ENCODE data around the gene NAMPT.

The NAMPT gene

DNA sequence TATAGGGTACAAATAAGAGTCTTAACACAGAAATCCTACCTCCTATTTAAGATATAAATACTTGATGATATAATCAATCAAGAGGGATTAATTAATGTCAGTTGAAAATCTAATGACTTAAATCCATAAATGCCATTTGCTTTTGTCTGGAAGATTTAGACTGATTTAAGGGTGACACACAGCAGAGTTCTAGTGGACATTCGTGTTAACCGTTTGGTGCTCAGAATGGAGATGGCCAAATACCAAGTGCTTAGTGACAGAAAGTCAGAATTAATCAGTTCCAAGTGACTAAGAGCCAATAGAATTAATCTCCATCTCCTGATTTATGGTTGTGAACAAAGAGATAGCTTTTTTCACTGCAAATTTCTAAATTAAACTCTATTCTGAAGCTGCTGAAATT, 36.2 kb downstream of the NAMPT start:
- Histone ChIP-seq H3K27me3 (ENCODE audit: control insufficient read depth, low read length) (no peaks in the 10 kb centered on the region), H3K4me1 (ENCODE audit: control insufficient read depth, low read length) (no peaks in the 10 kb centered on the region), H3K4me3 (ENCODE audit: low read length) (no peak overlapping the region), H3F3A (ENCODE audit: control insufficient read depth, insufficient read depth) (peaks cover 4% of the 10 kb centered on the region; the same call in 1 of the 2 replicates), H3K9me3 (ENCODE audit: control insufficient read depth, insufficient read depth, low read length) (no peaks in the 10 kb centered on the region), H3K27ac (ENCODE audit: low read depth, low read length) (no peak overlapping the region), H4K20me1 (ENCODE audit: control insufficient read depth, insufficient read depth, low read depth, low read length) (no peaks in the 10 kb centered on the region), H3K9me2 (replicated peaks; ENCODE audit: control insufficient read depth, low read length) (no peaks in the 10 kb centered on the region), H3K4me2 (ENCODE audit: low read length) (no peak overlapping the region), H3K79me2 (ENCODE audit: control insufficient read depth, low read length) (no peaks in the 10 kb centered on the region), H3K36me3 (ENCODE audit: control insufficient read depth, low read length) (peaks cover 55% of the 10 kb centered on the region)
- TF ChIP-seq, protein P1, sequence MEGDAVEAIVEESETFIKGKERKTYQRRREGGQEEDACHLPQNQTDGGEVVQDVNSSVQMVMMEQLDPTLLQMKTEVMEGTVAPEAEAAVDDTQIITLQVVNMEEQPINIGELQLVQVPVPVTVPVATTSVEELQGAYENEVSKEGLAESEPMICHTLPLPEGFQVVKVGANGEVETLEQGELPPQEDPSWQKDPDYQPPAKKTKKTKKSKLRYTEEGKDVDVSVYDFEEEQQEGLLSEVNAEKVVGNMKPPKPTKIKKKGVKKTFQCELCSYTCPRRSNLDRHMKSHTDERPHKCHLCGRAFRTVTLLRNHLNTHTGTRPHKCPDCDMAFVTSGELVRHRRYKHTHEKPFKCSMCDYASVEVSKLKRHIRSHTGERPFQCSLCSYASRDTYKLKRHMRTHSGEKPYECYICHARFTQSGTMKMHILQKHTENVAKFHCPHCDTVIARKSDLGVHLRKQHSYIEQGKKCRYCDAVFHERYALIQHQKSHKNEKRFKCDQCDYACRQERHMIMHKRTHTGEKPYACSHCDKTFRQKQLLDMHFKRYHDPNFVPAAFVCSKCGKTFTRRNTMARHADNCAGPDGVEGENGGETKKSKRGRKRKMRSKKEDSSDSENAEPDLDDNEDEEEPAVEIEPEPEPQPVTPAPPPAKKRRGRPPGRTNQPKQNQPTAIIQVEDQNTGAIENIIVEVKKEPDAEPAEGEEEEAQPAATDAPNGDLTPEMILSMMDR (IDR thresholded peaks at IDR 0.05; ENCODE audit: low read depth, low read length, poor library complexity, severe bottlenecking) = no peak
- TF ChIP-seq EZH2phosphoT487 (IDR thresholded peaks at IDR 0.05; ENCODE audit: borderline replicate concordance, low read length) = no peak

DNA sequence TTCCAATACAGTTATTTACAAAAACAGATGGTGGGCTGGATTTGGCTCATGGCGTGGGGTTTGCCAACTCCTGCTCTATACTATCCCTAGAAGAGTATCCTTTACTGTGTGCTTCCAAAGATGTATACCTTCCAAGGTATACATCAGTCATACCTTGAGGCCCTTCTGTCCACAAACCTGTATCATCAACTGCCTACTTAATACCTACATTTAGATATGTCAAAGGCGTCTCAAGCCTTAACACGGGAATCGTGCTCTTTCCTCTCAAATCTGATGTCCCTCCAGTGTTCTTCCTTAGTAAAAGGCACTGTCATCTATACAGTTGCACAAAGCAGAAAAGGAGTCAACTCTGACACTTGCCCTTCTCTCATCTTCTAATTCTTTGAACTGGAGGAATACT, 36.9 kb downstream of the NAMPT start:
- Histone ChIP-seq H3K9me2 (replicated peaks; ENCODE audit: control insufficient read depth, low read length) (no peaks in the 10 kb centered on the region), H3K9me3 (ENCODE audit: control insufficient read depth, insufficient read depth, low read length) (no peaks in the 10 kb centered on the region), H3K27ac (ENCODE audit: low read depth, low read length) (no peak overlapping the region), H3K79me2 (ENCODE audit: control insufficient read depth, low read length) (no peaks in the 10 kb centered on the region), H3K4me3 (ENCODE audit: low read length) (no peak overlapping the region), H3K4me2 (ENCODE audit: low read length) (no peak overlapping the region), H4K20me1 (ENCODE audit: control insufficient read depth, insufficient read depth, low read depth, low read length) (no peaks in the 10 kb centered on the region), H3K36me3 (ENCODE audit: control insufficient read depth, low read length) (peaks cover 47% of the 10 kb centered on the region), H3K4me1 (ENCODE audit: control insufficient read depth, low read length) (no peaks in the 10 kb centered on the region), H3F3A (ENCODE audit: control insufficient read depth, insufficient read depth) (peaks cover 4% of the 10 kb centered on the region; the same call in 1 of the 2 replicates), H3K27me3 (ENCODE audit: control insufficient read depth, low read length) (no peaks in the 10 kb centered on the region)
- no peak for TF ChIP-seq EZH2phosphoT487 (IDR thresholded peaks at IDR 0.05; ENCODE audit: borderline replicate concordance, low read length)
- TF ChIP-seq, protein P1 (IDR thresholded peaks at IDR 0.05; ENCODE audit: low read depth, low read length, poor library complexity, severe bottlenecking) = no peak

DNA sequence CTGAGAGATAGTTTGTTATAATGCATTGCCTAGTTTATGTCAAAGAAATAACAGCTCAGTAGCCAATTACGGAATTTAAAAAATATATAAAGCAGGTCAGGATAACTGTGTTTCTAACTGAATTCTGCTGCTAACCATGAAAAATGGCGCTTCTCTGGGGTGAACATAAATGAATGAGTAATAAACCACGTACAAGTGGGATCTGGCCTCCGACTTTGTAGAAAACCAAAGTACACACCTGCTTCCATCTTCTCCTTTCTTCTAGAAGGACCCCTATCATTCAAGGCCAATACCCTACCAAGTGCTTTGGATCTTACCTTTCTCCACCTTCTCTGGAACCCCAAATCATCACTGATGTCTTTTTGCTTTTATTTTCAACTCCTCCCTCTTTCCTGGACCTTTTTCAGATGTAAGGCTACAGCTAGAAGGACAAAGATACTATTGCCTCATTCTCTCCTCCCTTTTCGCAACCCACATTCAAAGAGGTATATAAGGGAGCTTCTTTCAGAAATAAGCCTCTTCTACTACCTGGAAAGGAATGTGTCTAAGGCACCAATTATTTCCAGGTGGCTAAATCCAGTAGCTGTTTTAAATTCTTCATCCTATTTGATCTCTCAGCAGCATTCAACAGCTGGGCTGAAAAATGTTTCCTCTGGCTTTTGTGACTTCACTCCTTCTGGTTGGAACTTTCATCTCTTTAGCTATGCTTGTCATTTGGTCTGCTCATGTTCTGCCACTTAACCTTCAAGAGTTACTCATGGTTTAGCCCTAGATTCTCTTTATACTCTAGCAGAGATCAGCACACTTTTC, 37.7 kb downstream of the NAMPT start:
- no peak overlapping the region for H3K4me2 ChIP-seq (ENCODE audit: low read length)
- TF ChIP-seq, protein P1 (IDR thresholded peaks at IDR 0.05; ENCODE audit: low read depth, low read length, poor library complexity, severe bottlenecking) = no peak
- no peak for TF ChIP-seq EZH2phosphoT487 (IDR thresholded peaks at IDR 0.05; ENCODE audit: borderline replicate concordance, low read length)
- no peaks in the 10 kb centered on the region for H3K4me1 ChIP-seq (ENCODE audit: control insufficient read depth, low read length)
- no peaks in the 10 kb centered on the region for H3K9me3 ChIP-seq (ENCODE audit: control insufficient read depth, insufficient read depth, low read length)
- H3K36me3 ChIP-seq (ENCODE audit: control insufficient read depth, low read length) = peaks cover 40% of the 10 kb centered on the region
- H3F3A ChIP-seq (ENCODE audit: control insufficient read depth, insufficient read depth) = peaks cover 4% of the 10 kb centered on the region; the same call in 1 of the 2 replicates
- H4K20me1 ChIP-seq (ENCODE audit: control insufficient read depth, insufficient read depth, low read depth, low read length) = no peaks in the 10 kb centered on the region
- H3K79me2 ChIP-seq (ENCODE audit: control insufficient read depth, low read length) = no peaks in the 10 kb centered on the region
- H3K9me2 ChIP-seq (replicated peaks; ENCODE audit: control insufficient read depth, low read length) = no peaks in the 10 kb centered on the region
- H3K4me3 ChIP-seq (ENCODE audit: low read length) = no peak overlapping the region
- no peak overlapping the region for H3K27ac ChIP-seq (ENCODE audit: low read depth, low read length)
- H3K27me3 ChIP-seq (ENCODE audit: control insufficient read depth, low read length) = no peaks in the 10 kb centered on the region
